Middle frontal gyrus (tissue), 1 donor: ENCODE data around the gene SLC15A1.

ENCODE experiments used
- DNase-seq: peaks from one replicate; pipeline ENCODE4 v3.0.0-alpha.2; 2015; ENCODE audit warnings: low spot score; ENCODE audit errors: extremely low spot score

The SLC15A1 gene

GRCh38 chr13:98706446-98707110 is 45.9 kb downstream of the SLC15A1 start:
- DNase-seq, result no peak

GRCh38 chr13:98697791-98698190 is 54.7 kb downstream of the SLC15A1 start:
- DNase-seq, result no peak

- no peak for DNase-seq
Measured at GRCh38 chr13:98693756-98694155, 58.7 kb downstream of the SLC15A1 start.

- no peak for DNase-seq
Measured at GRCh38 chr13:98691360-98691759, 61.1 kb downstream of the SLC15A1 start.

GRCh38 chr13:98690348-98691022 is 62.0 kb downstream of the SLC15A1 start:
- no peak for DNase-seq

- no peak for DNase-seq
Measured at GRCh38 chr13:98689347-98689968, 63.0 kb downstream of the SLC15A1 start.

GRCh38 chr13:98688373-98688772 is 64.1 kb downstream of the SLC15A1 start:
- DNase-seq, result no peak

- DNase-seq, result no peak
Measured at GRCh38 chr13:98687319-98687718, 65.2 kb downstream of the SLC15A1 start.

- DNase-seq, result no peak
Measured at GRCh38 chr13:98686270-98686669, 66.2 kb downstream of the SLC15A1 start.

GRCh38 chr13:98685146-98685545 is 67.3 kb downstream of the SLC15A1 start:
- no peak for DNase-seq

GRCh38 chr13:98681049-98681448 is 71.4 kb downstream of the SLC15A1 start:
- no peak for DNase-seq

- no peak for DNase-seq
Measured at GRCh38 chr13:98678741-98679140, 73.7 kb downstream of the SLC15A1 start.

- no peak for DNase-seq
Measured at GRCh38 chr13:98677398-98677797, 75.1 kb downstream of the SLC15A1 start.

GRCh38 chr13:98676239-98676638 is 76.2 kb downstream of the SLC15A1 start:
- no peak for DNase-seq

- DNase-seq, result no peak
Measured at GRCh38 chr13:98675837-98676236, 76.6 kb downstream of the SLC15A1 start.

GRCh38 chr13:98675066-98675465 is 77.4 kb downstream of the SLC15A1 start:
- DNase-seq, result no peak

- DNase-seq, result peak; percentile 48
Measured at GRCh38 chr13:98672947-98673613, 79.4 kb downstream of the SLC15A1 start.

GRCh38 chr13:98668155-98668554 is 84.3 kb downstream of the SLC15A1 start:
- DNase-seq, result no peak

- no peak for DNase-seq
Measured at GRCh38 chr13:98665638-98665995, 86.9 kb downstream of the SLC15A1 start.

GRCh38 chr13:98664924-98665637 is 87.4 kb downstream of the SLC15A1 start:
- no peak for DNase-seq

- DNase-seq, result no peak
Measured at GRCh38 chr13:98664510-98664909, 88.0 kb downstream of the SLC15A1 start.

GRCh38 chr13:98664047-98664446 is 88.4 kb downstream of the SLC15A1 start:
- DNase-seq, result no peak
